SK-N-SH (cell line): ENCODE results near the gene SVIL.

Source experiments
- CTCF ChIP-seq: fragments of 200-600 bp; sonication (generic); IDR thresholded peaks from 2 replicates; pipeline ENCODE4 v1.6.1; 2017; ENCODE audit warnings: antibody characterized with exemption, mild to moderate bottlenecking, moderate library complexity
- EZH2phosphoT487 ChIP-seq: fragments of 200-600 bp; sonication (generic); IDR thresholded peaks from 2 replicates; pipeline ENCODE4 v1.6.1; 2017; ENCODE audit warnings: low read depth, mixed run types, mild to moderate bottlenecking, antibody characterized with exemption, moderate library complexity, borderline replicate concordance
- POLR2AphosphoS5 ChIP-seq: IDR thresholded peaks from 2 replicates; pipeline ENCODE4 v1.6.1; 2012; ENCODE audit warnings: low read depth, low read length
- RCOR1 ChIP-seq: fragments of 150-350 bp; IDR thresholded peaks from 2 replicates; pipeline ENCODE4 v1.6.1; 2017; ENCODE audit warnings: antibody characterized with exemption, low read length

GRCh38 chr10:29598851-29599311 is 35.9 kb downstream of the SVIL start:
- TF ChIP-seq CTCF (no peak), POLR2AphosphoS5 (no peak), RCOR1 (no peak), EZH2phosphoT487 (no peak)
